ENCODE measurements around the gene CHMP3.

CHMP3 gene

DNA sequence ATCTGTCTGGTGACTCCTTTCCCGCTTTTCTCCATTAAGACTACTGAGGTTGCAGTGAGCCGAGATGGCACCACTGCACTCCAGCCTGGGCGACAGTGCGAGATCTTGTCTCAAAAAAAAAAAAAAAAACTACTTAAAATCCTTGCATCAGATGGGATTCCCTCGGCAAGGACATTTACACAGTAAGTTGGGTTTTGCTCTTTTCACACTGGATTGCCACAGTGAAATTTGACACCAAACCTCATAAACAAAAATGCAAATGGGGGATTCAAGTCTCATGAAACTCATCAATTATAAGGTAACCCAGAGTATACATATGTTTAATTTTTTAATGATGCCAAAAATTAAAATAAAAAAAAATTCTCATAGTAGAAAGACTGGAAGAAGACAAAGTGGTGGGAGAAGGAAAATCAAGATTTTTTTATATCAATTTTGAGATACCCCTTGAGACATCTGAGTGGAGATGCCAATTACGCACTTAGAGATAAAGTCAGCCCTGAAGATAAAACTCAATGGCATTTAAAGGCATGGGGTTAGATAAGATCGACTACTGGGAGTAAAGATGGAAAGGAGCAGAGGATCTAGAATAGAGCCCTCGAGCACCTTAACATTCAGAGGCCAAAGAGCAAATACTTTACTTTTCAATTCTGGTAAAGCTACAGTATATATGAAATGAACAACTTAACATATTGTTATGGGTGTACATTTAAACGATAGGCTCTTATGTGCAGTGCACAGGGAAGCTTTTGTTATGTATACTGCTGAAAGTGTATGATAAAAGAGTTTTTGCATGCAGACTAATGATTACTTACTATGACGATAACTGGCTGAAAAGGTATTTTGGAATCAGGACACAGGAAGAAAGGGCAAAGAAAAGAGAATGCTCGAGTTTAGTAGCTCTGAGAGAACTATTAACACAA, 37.6 kb downstream of the CHMP3 start:
- Histone ChIP-seq H3K27me3 (ENCODE audit: insufficient read depth, poor library complexity, severe bottlenecking) (no peaks in the 10 kb centered on the region), H3K27ac (replicated peaks) (no peak overlapping the region), H3K4me3 (replicated peaks; ENCODE audit: insufficient read depth, low read length) (no peak overlapping the region)
- TF ChIP-seq CTCF (IDR thresholded peaks at IDR 0.05; ENCODE audit: insufficient read depth, low read length), result no peak
- TF ChIP-seq, protein P1, sequence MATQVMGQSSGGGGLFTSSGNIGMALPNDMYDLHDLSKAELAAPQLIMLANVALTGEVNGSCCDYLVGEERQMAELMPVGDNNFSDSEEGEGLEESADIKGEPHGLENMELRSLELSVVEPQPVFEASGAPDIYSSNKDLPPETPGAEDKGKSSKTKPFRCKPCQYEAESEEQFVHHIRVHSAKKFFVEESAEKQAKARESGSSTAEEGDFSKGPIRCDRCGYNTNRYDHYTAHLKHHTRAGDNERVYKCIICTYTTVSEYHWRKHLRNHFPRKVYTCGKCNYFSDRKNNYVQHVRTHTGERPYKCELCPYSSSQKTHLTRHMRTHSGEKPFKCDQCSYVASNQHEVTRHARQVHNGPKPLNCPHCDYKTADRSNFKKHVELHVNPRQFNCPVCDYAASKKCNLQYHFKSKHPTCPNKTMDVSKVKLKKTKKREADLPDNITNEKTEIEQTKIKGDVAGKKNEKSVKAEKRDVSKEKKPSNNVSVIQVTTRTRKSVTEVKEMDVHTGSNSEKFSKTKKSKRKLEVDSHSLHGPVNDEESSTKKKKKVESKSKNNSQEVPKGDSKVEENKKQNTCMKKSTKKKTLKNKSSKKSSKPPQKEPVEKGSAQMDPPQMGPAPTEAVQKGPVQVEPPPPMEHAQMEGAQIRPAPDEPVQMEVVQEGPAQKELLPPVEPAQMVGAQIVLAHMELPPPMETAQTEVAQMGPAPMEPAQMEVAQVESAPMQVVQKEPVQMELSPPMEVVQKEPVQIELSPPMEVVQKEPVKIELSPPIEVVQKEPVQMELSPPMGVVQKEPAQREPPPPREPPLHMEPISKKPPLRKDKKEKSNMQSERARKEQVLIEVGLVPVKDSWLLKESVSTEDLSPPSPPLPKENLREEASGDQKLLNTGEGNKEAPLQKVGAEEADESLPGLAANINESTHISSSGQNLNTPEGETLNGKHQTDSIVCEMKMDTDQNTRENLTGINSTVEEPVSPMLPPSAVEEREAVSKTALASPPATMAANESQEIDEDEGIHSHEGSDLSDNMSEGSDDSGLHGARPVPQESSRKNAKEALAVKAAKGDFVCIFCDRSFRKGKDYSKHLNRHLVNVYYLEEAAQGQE (IDR thresholded peaks at IDR 0.05; ENCODE audit: insufficient replicate concordance, low read depth), result no peak
- no peak for TF ChIP-seq GABPA (IDR thresholded peaks at IDR 0.05; ENCODE audit: low read depth)
- no peak for TF ChIP-seq POLR2AphosphoS5 (IDR thresholded peaks at IDR 0.05; ENCODE audit: low read depth)
- TF ChIP-seq SPI1 (IDR thresholded peaks at IDR 0.05; ENCODE audit: borderline replicate concordance, low read depth), result no peak
- DNase-seq (ENCODE audit: low read depth in 1 of 2, low spot score in 1 of 2), result no peak

DNA sequence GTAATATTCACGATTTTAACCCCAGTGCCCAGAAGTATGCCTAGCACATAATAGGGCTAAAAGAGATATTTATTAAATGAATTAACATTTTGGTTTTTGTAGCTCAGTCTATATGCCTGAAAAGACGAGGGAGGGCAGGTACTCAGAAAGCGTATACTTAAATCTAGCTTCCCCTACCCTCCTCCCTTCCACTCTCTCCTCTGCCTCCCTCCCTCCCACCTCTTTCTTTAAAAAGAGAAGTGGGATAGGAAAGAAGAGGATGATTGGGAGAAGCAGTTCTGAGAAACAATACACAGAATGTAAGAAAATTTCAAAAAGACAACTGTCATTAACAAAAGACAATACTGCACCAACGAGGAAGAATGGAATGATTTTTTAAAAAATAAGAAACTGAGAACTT, 39.8 kb downstream of the CHMP3 start:
- TF ChIP-seq CTCF (IDR thresholded peaks at IDR 0.05; ENCODE audit: insufficient read depth, low read length) (no peak), POLR2AphosphoS5 (IDR thresholded peaks at IDR 0.05; ENCODE audit: low read depth) (no peak), GABPA (IDR thresholded peaks at IDR 0.05; ENCODE audit: low read depth) (no peak), SPI1 (IDR thresholded peaks at IDR 0.05; ENCODE audit: borderline replicate concordance, low read depth) (no peak)
- TF ChIP-seq, protein P1 (IDR thresholded peaks at IDR 0.05; ENCODE audit: insufficient replicate concordance, low read depth), result no peak

GRCh38 chr2:86522711-86523110, 40.5 kb downstream of the CHMP3 start:
- TF ChIP-seq GABPA (IDR thresholded peaks at IDR 0.05; ENCODE audit: low read depth) (no peak), CTCF (IDR thresholded peaks at IDR 0.05; ENCODE audit: insufficient read depth, low read length) (no peak), SPI1 (IDR thresholded peaks at IDR 0.05; ENCODE audit: borderline replicate concordance, low read depth) (no peak), POLR2AphosphoS5 (IDR thresholded peaks at IDR 0.05; ENCODE audit: low read depth) (no peak)
- TF ChIP-seq, protein P1 (IDR thresholded peaks at IDR 0.05; ENCODE audit: insufficient replicate concordance, low read depth), result no peak
- DNase-seq (ENCODE audit: low read depth in 1 of 2, low spot score in 1 of 2), result no peak
- Histone ChIP-seq H3K4me3 (replicated peaks; ENCODE audit: insufficient read depth, low read length) (no peak overlapping the region), H3K27ac (replicated peaks) (no peak overlapping the region), H3K27me3 (ENCODE audit: insufficient read depth, poor library complexity, severe bottlenecking) (no peaks in the 10 kb centered on the region)

More for the DNA sequence above, 39.8 kb downstream of the CHMP3 start:
- Histone ChIP-seq H3K27me3 (ENCODE audit: insufficient read depth, poor library complexity, severe bottlenecking) (no peaks in the 10 kb centered on the region), H3K27ac (replicated peaks) (no peak overlapping the region), H3K4me3 (replicated peaks; ENCODE audit: insufficient read depth, low read length) (no peak overlapping the region)
- DNase-seq (ENCODE audit: low read depth in 1 of 2, low spot score in 1 of 2), result no peak

All from HL-60 (cell line).